ENCODE data around the gene AGTRAP.
A peak's percentile ranks its signal among the peaks of the same experiment; 100 is the strongest.

Gene AGTRAP

GRCh38 chr1:11701981-11702803 is 33.7 kb upstream of the AGTRAP start:
- no peak overlapping the region for H3K27ac ChIP-seq (ENCODE audit: low read depth, low read length)
- no peaks in the 10 kb centered on the region for H3K4me1 ChIP-seq (ENCODE audit: control insufficient read depth in 1 of 2, insufficient read depth in 2 of 2, low read length in 2 of 2)
- no peak overlapping the region for H4K12ac ChIP-seq (ENCODE audit: low read depth, low read length)
- H3K4me2 ChIP-seq (ENCODE audit: low read length): no peak overlapping the region
- H3K9me3 ChIP-seq (ENCODE audit: insufficient read depth, low read depth, low read length): peaks cover 6% of the 10 kb centered on the region
- H3K23ac ChIP-seq (ENCODE audit: low read length): peak overlapping the region; percentile 47
- H3K79me2 ChIP-seq (ENCODE audit: control insufficient read depth, insufficient read depth, low read length, poor library complexity): no peaks in the 10 kb centered on the region
- no peaks in the 10 kb centered on the region for H3K27me3 ChIP-seq (ENCODE audit: insufficient read depth, low read length)
- no peak overlapping the region for H3K4me3 ChIP-seq (ENCODE audit: low read depth, low read length)
- H2BK120ac ChIP-seq (ENCODE audit: insufficient read depth, low read length, poor library complexity): no peak overlapping the region
- H4K91ac ChIP-seq (ENCODE audit: low read depth, low read length): no peak overlapping the region
- H3K36me3 ChIP-seq (ENCODE audit: control insufficient read depth in 1 of 2, insufficient read depth in 2 of 2, low read length in 2 of 2): no peaks in the 10 kb centered on the region
- no peak overlapping the region for H2BK5ac ChIP-seq (ENCODE audit: low read depth, low read length, poor library complexity)
- no peak overlapping the region for H2BK12ac ChIP-seq (ENCODE audit: low read length)
- no peak overlapping the region for H3K9ac ChIP-seq (ENCODE audit: low read length)
- 100% methylated on average over 7 of the region's 15 CpGs for WGBS (ENCODE audit: extremely low coverage, insufficient coverage, insufficient read length)
- no peak overlapping the region for H4K8ac ChIP-seq (ENCODE audit: low read depth, low read length)
- no peak overlapping the region for H3K14ac ChIP-seq (ENCODE audit: low read length)
- H2AFZ ChIP-seq (ENCODE audit: insufficient read depth, low read length, poor library complexity): no peak overlapping the region
- H3K79me1 ChIP-seq (ENCODE audit: low read length): no peaks in the 10 kb centered on the region
- no peak overlapping the region for H3K18ac ChIP-seq (ENCODE audit: low read length)
- no peak for DNase-seq
- no peak overlapping the region for H2AK5ac ChIP-seq (ENCODE audit: low read length)
- no peak overlapping the region for H3K4ac ChIP-seq (ENCODE audit: low read depth, low read length)

GRCh38 chr1:11703357-11704193 is 32.4 kb upstream of the AGTRAP start:
- no peak overlapping the region for H4K12ac ChIP-seq (ENCODE audit: low read depth, low read length)

GRCh38 chr1:11704194-11704529 is 31.8 kb upstream of the AGTRAP start:
- H4K91ac ChIP-seq (ENCODE audit: low read depth, low read length): no peak overlapping the region
- H3K79me2 ChIP-seq (ENCODE audit: control insufficient read depth, insufficient read depth, low read length, poor library complexity): no peaks in the 10 kb centered on the region
- H3K4me1 ChIP-seq (ENCODE audit: control insufficient read depth in 1 of 2, insufficient read depth in 2 of 2, low read length in 2 of 2): no peaks in the 10 kb centered on the region
- no CpG with 5 or more reads among the region's 11 CpGs for WGBS (ENCODE audit: extremely low coverage, insufficient coverage, insufficient read length)
- no peak overlapping the region for H2BK5ac ChIP-seq (ENCODE audit: low read depth, low read length, poor library complexity)
- H2AK5ac ChIP-seq (ENCODE audit: low read length): no peak overlapping the region
- H3K14ac ChIP-seq (ENCODE audit: low read length): no peak overlapping the region
- H3K4me2 ChIP-seq (ENCODE audit: low read length): no peak overlapping the region
- no peak overlapping the region for H3K27ac ChIP-seq (ENCODE audit: low read depth, low read length)
- no peak overlapping the region for H3K4me3 ChIP-seq (ENCODE audit: low read depth, low read length)
- no peak overlapping the region for H4K12ac ChIP-seq (ENCODE audit: low read depth, low read length)
- no peaks in the 10 kb centered on the region for H3K79me1 ChIP-seq (ENCODE audit: low read length)
- no peaks in the 10 kb centered on the region for H3K27me3 ChIP-seq (ENCODE audit: insufficient read depth, low read length)
- H3K36me3 ChIP-seq (ENCODE audit: control insufficient read depth in 1 of 2, insufficient read depth in 2 of 2, low read length in 2 of 2): no peaks in the 10 kb centered on the region
- no peak overlapping the region for H2AFZ ChIP-seq (ENCODE audit: insufficient read depth, low read length, poor library complexity)
- peaks cover 6% of the 10 kb centered on the region for H3K9me3 ChIP-seq (ENCODE audit: insufficient read depth, low read depth, low read length)
- H4K8ac ChIP-seq (ENCODE audit: low read depth, low read length): no peak overlapping the region
- H2BK120ac ChIP-seq (ENCODE audit: insufficient read depth, low read length, poor library complexity): no peak overlapping the region
- no peak overlapping the region for H3K18ac ChIP-seq (ENCODE audit: low read length)
- H3K4ac ChIP-seq (ENCODE audit: low read depth, low read length): no peak overlapping the region
- H3K23ac ChIP-seq (ENCODE audit: low read length): no peak overlapping the region
- H3K9ac ChIP-seq (ENCODE audit: low read length): no peak overlapping the region
- DNase-seq: no peak
- H2BK12ac ChIP-seq (ENCODE audit: low read length): no peak overlapping the region

More at GRCh38 chr1:11703357-11704193, 32.4 kb upstream of the AGTRAP start:
- no peak overlapping the region for H2BK5ac ChIP-seq (ENCODE audit: low read depth, low read length, poor library complexity)
- no peak overlapping the region for H2BK120ac ChIP-seq (ENCODE audit: insufficient read depth, low read length, poor library complexity)
- no peaks in the 10 kb centered on the region for H3K79me2 ChIP-seq (ENCODE audit: control insufficient read depth, insufficient read depth, low read length, poor library complexity)
- DNase-seq: no peak
- H3K14ac ChIP-seq (ENCODE audit: low read length): no peak overlapping the region
- H2AK5ac ChIP-seq (ENCODE audit: low read length): no peak overlapping the region
- H3K27me3 ChIP-seq (ENCODE audit: insufficient read depth, low read length): no peaks in the 10 kb centered on the region
- peaks cover 6% of the 10 kb centered on the region for H3K9me3 ChIP-seq (ENCODE audit: insufficient read depth, low read depth, low read length)
- H3K4me3 ChIP-seq (ENCODE audit: low read depth, low read length): no peak overlapping the region
- no peak overlapping the region for H4K91ac ChIP-seq (ENCODE audit: low read depth, low read length)
- no peak overlapping the region for H3K18ac ChIP-seq (ENCODE audit: low read length)
- H3K4ac ChIP-seq (ENCODE audit: low read depth, low read length): no peak overlapping the region
- H3K36me3 ChIP-seq (ENCODE audit: control insufficient read depth in 1 of 2, insufficient read depth in 2 of 2, low read length in 2 of 2): no peaks in the 10 kb centered on the region
- H2AFZ ChIP-seq (ENCODE audit: insufficient read depth, low read length, poor library complexity): no peak overlapping the region
- H4K8ac ChIP-seq (ENCODE audit: low read depth, low read length): no peak overlapping the region
- H3K27ac ChIP-seq (ENCODE audit: low read depth, low read length): no peak overlapping the region
- no peak overlapping the region for H3K23ac ChIP-seq (ENCODE audit: low read length)
- no CpG with 5 or more reads among the region's 8 CpGs for WGBS (ENCODE audit: extremely low coverage, insufficient coverage, insufficient read length)
- no peak overlapping the region for H3K4me2 ChIP-seq (ENCODE audit: low read length)
- H3K79me1 ChIP-seq (ENCODE audit: low read length): no peaks in the 10 kb centered on the region
- H2BK12ac ChIP-seq (ENCODE audit: low read length): no peak overlapping the region
- no peaks in the 10 kb centered on the region for H3K4me1 ChIP-seq (ENCODE audit: control insufficient read depth in 1 of 2, insufficient read depth in 2 of 2, low read length in 2 of 2)
- no peak overlapping the region for H3K9ac ChIP-seq (ENCODE audit: low read length)

- Histone ChIP-seq H2BK5ac (ENCODE audit: low read depth, low read length, poor library complexity) (no peak overlapping the region), H2BK12ac (ENCODE audit: low read length) (no peak overlapping the region), H3K4me2 (ENCODE audit: low read length) (no peak overlapping the region), H2AK5ac (ENCODE audit: low read length) (no peak overlapping the region), H4K8ac (ENCODE audit: low read depth, low read length) (no peak overlapping the region), H2AFZ (ENCODE audit: insufficient read depth, low read length, poor library complexity) (no peak overlapping the region), H3K27me3 (ENCODE audit: insufficient read depth, low read length) (no peaks in the 10 kb centered on the region), H3K14ac (ENCODE audit: low read length) (no peak overlapping the region), H3K9me3 (ENCODE audit: insufficient read depth, low read depth, low read length) (peaks cover 6% of the 10 kb centered on the region), H4K91ac (ENCODE audit: low read depth, low read length) (no peak overlapping the region), H3K79me1 (ENCODE audit: low read length) (no peaks in the 10 kb centered on the region), H3K4me3 (ENCODE audit: low read depth, low read length) (no peak overlapping the region), H3K9ac (ENCODE audit: low read length) (no peak overlapping the region), H3K18ac (ENCODE audit: low read length) (no peak overlapping the region), H4K12ac (ENCODE audit: low read depth, low read length) (no peak overlapping the region), H3K27ac (ENCODE audit: low read depth, low read length) (no peak overlapping the region), H3K36me3 (ENCODE audit: control insufficient read depth in 1 of 2, insufficient read depth in 2 of 2, low read length in 2 of 2) (no peaks in the 10 kb centered on the region), H3K79me2 (ENCODE audit: control insufficient read depth, insufficient read depth, low read length, poor library complexity) (no peaks in the 10 kb centered on the region), H3K4ac (ENCODE audit: low read depth, low read length) (no peak overlapping the region), H2BK120ac (ENCODE audit: insufficient read depth, low read length, poor library complexity) (no peak overlapping the region), H3K23ac (ENCODE audit: low read length) (no peak overlapping the region), H3K4me1 (ENCODE audit: control insufficient read depth in 1 of 2, insufficient read depth in 2 of 2, low read length in 2 of 2) (no peaks in the 10 kb centered on the region)
- no peak for DNase-seq
- no CpG with 5 or more reads among the region's 22 CpGs for WGBS (ENCODE audit: extremely low coverage, insufficient coverage, insufficient read length)
Observed at GRCh38 chr1:11704691-11705475, 31.1 kb upstream of the AGTRAP start.
